A673 (cell line): ENCODE measurements around the gene PSMF1.

Experiments used
- EZH2 ChIP-seq: fragments of 200-600 bp; sonication (generic); IDR thresholded peaks from 2 replicates; pipeline ENCODE4 v1.6.1; 2017; ENCODE audit warnings: borderline replicate concordance, low read depth, mild to moderate bottlenecking, mixed read lengths, antibody characterized with exemption, low read length; ENCODE audit not compliant: poor library complexity, severe bottlenecking
- TF ChIP-seq, protein P1 (sequence below): fragments of 300-800, 200-600 bp; sonication (generic); conservative IDR thresholded peaks from 2 replicates; pipeline ENCODE4 v1.5.1; 2017; ENCODE audit warnings: low read depth, mild to moderate bottlenecking, antibody characterized with exemption, low read length, moderate library complexity, mixed read lengths

DNA sequence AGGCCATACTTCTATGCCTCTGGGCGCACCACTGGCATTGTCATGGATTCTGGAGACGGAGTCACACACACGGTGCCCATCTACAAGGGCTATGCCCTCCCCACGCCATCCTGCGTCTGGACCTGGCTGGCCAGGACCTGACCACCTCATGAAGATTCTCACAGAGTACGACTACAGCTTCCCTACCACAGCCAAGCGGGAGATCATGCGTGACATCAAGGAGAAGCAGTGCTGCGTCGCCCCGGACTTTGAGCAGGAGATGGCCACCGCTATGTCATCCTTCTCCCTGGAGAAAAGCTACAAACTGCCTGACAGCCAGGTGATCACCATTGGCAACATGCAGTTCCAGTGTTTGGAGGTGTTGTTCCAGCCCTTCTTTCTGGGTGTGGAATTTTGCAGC lies 42.6 kb downstream of the PSMF1 start:
- TF ChIP-seq, protein P1, sequence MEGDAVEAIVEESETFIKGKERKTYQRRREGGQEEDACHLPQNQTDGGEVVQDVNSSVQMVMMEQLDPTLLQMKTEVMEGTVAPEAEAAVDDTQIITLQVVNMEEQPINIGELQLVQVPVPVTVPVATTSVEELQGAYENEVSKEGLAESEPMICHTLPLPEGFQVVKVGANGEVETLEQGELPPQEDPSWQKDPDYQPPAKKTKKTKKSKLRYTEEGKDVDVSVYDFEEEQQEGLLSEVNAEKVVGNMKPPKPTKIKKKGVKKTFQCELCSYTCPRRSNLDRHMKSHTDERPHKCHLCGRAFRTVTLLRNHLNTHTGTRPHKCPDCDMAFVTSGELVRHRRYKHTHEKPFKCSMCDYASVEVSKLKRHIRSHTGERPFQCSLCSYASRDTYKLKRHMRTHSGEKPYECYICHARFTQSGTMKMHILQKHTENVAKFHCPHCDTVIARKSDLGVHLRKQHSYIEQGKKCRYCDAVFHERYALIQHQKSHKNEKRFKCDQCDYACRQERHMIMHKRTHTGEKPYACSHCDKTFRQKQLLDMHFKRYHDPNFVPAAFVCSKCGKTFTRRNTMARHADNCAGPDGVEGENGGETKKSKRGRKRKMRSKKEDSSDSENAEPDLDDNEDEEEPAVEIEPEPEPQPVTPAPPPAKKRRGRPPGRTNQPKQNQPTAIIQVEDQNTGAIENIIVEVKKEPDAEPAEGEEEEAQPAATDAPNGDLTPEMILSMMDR = no peak
- no peak for TF ChIP-seq EZH2
